T-helper 22 cell (primary cell): ENCODE measurements around the gene EPRS1.
"Not testable (repeated sequence)": the region's sequence is repeated elsewhere in the genome, so short reads cannot be mapped to it uniquely, and the experiment has no call there.

Source experiments
- DNase-seq: peaks from one replicate; pipeline ENCODE4 v3.0.0-alpha.2; 2020; ENCODE audit warnings: low read depth

The EPRS1 gene

GRCh38 chr1:220038640-220039039 is 7.7 kb downstream of the EPRS1 start:
- no peak for DNase-seq

- DNase-seq, result not testable (repeated sequence)
Measured at GRCh38 chr1:220037810-220038209, 8.5 kb downstream of the EPRS1 start.

- no peak for DNase-seq
Measured at GRCh38 chr1:220032911-220033310, 13.4 kb downstream of the EPRS1 start.

- no peak for DNase-seq
Measured at GRCh38 chr1:220031287-220031686, 15.0 kb downstream of the EPRS1 start.

- DNase-seq, result no peak
Measured at GRCh38 chr1:220028346-220028895, 17.9 kb downstream of the EPRS1 start.

- DNase-seq, result no peak
Measured at GRCh38 chr1:220019071-220019470, 27.2 kb downstream of the EPRS1 start.

- no peak for DNase-seq
Measured at GRCh38 chr1:220013497-220013896, 32.8 kb downstream of the EPRS1 start.

- no peak for DNase-seq
Measured at GRCh38 chr1:220012259-220012658, 34.0 kb downstream of the EPRS1 start.

- DNase-seq, result no peak
Measured at GRCh38 chr1:220011620-220012019, 34.7 kb downstream of the EPRS1 start.

- DNase-seq, result no peak
Measured at GRCh38 chr1:220007438-220007837, 38.9 kb downstream of the EPRS1 start.

- DNase-seq, result no peak
Measured at GRCh38 chr1:220005489-220005888, 40.8 kb downstream of the EPRS1 start.

- no peak for DNase-seq
Measured at GRCh38 chr1:220003610-220004299, 42.5 kb downstream of the EPRS1 start.

- DNase-seq, result no peak
Measured at GRCh38 chr1:220003015-220003414, 43.3 kb downstream of the EPRS1 start.

- no peak for DNase-seq
Measured at GRCh38 chr1:220001095-220001501, 45.2 kb downstream of the EPRS1 start.

- DNase-seq, result no peak
Measured at GRCh38 chr1:219999821-220000220, 46.5 kb downstream of the EPRS1 start.
